Rectal smooth muscle tissue (tissue), 1 donor: ENCODE measurements around the gene CDCA8.

Experiments
- H3K27ac ChIP-seq: one replicate; pipeline ENCODE4 v1.7.0; 2013; ENCODE audit warnings: low read depth, low read length, inconsistent platforms
- H3K27me3 ChIP-seq: one replicate; pipeline ENCODE4 v1.7.0; 2013; ENCODE audit warnings: low read length; ENCODE audit not compliant: control insufficient read depth, insufficient read depth
- H3K36me3 ChIP-seq: one replicate; pipeline ENCODE4 v1.7.0; 2013; ENCODE audit warnings: low read length; ENCODE audit not compliant: control insufficient read depth, insufficient read depth
- H3K4me1 ChIP-seq: one replicate; pipeline ENCODE4 v1.7.0; 2013; ENCODE audit warnings: low read length; ENCODE audit not compliant: control insufficient read depth, insufficient read depth
- H3K4me3 ChIP-seq: one replicate; pipeline ENCODE4 v1.7.0; 2013; ENCODE audit warnings: low read length
- H3K9ac ChIP-seq: one replicate; pipeline ENCODE4 v1.7.0; 2013; ENCODE audit warnings: low read length

Gene CDCA8

DNA sequence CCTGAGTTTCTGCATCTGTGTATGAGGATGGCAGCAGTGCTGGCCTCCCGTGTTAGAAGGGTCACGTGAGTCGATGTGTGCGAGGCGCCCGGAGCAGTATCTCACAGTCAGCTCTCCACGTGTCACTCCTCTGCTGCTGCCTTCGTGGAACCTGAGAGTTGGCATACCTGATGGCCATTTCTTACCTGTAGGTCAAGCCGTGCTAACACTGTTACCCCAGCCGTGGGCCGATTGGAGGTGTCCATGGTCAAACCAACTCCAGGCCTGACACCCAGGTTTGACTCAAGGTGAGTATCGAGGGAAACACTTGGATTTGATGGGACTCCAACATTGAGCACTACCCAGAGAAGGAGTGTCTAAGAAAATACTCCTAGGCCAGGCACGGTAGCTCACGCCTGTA, 10.7 kb downstream of the CDCA8 start:
- no peaks in the 10 kb centered on the region for H3K36me3 ChIP-seq

DNA sequence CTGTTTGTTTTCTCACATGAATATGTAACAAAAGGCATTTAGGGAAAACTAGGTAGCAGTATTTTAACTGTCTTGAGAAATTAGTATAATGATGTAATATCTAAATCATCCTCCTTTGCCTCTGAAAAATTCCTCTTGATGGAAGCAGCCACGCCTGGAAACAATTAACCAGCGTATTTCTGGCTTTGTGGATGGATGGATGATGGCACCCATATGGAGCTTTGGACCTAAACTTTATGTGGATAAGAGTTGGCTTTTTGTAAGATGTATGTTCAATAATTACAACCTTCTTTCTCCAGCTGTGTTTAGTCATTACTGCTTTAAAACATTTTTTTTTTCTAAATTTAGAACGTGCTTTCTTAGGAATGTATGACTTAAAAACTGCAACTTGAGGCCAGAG, 12.7 kb downstream of the CDCA8 start:
- Histone ChIP-seq H3K27ac (no peak overlapping the region), H3K4me3 (no peak overlapping the region), H3K27me3 (no peaks in the 10 kb centered on the region), H3K36me3 (no peaks in the 10 kb centered on the region), H3K4me1 (no peaks in the 10 kb centered on the region), H3K9ac (no peak overlapping the region)

More for the DNA sequence above, 10.7 kb downstream of the CDCA8 start:
- no peak overlapping the region for H3K27ac ChIP-seq
- H3K4me3 ChIP-seq = no peak overlapping the region
- H3K9ac ChIP-seq = no peak overlapping the region
- H3K4me1 ChIP-seq = no peaks in the 10 kb centered on the region
- H3K27me3 ChIP-seq = no peaks in the 10 kb centered on the region

- Histone ChIP-seq H3K4me3 (no peak overlapping the region), H3K4me1 (no peaks in the 10 kb centered on the region), H3K9ac (no peak overlapping the region), H3K27me3 (no peaks in the 10 kb centered on the region), H3K36me3 (no peaks in the 10 kb centered on the region), H3K27ac (no peak overlapping the region)
Measured at GRCh38 chr1:37705399-37705798, 13.1 kb downstream of the CDCA8 start.

- Histone ChIP-seq H3K4me3 (no peak overlapping the region), H3K36me3 (no peaks in the 10 kb centered on the region), H3K4me1 (no peaks in the 10 kb centered on the region), H3K9ac (no peak overlapping the region), H3K27ac (no peak overlapping the region), H3K27me3 (no peaks in the 10 kb centered on the region)
Measured at GRCh38 chr1:37708471-37708870, 16.2 kb downstream of the CDCA8 start.

GRCh38 chr1:37714226-37714625, 21.9 kb downstream of the CDCA8 start:
- no peaks in the 10 kb centered on the region for H3K27me3 ChIP-seq
- H3K4me3 ChIP-seq = no peak overlapping the region
- no peak overlapping the region for H3K27ac ChIP-seq
- no peaks in the 10 kb centered on the region for H3K4me1 ChIP-seq
- no peaks in the 10 kb centered on the region for H3K36me3 ChIP-seq
- no peak overlapping the region for H3K9ac ChIP-seq

DNA sequence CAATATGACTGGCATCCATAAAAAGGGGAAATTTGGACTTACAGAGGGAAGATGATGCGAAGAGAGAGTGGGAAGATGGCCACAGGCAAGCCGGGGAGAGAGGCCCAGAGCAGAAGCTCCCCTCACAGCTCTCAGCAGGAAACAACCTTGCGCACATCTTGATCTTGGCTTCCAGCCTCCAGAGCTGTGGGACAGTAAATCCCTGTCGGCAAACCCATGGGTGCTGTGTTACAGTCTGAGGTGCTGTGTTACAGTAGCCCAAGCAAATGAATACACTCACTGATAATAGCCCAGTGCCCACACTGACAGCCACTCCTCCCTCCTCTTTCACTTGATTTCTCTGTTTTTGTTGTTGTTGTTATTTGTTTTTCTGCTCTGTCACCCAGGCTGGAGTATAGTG, 22.4 kb downstream of the CDCA8 start:
- H3K27ac ChIP-seq = no peak overlapping the region

GRCh38 chr1:37716321-37716720, 24.0 kb downstream of the CDCA8 start:
- Histone ChIP-seq H3K27ac (no peak overlapping the region), H3K36me3 (no peaks in the 10 kb centered on the region), H3K27me3 (no peaks in the 10 kb centered on the region), H3K4me3 (no peak overlapping the region), H3K4me1 (no peaks in the 10 kb centered on the region), H3K9ac (no peak overlapping the region)

More for the DNA sequence above, 22.4 kb downstream of the CDCA8 start:
- Histone ChIP-seq H3K27me3 (no peaks in the 10 kb centered on the region), H3K9ac (no peak overlapping the region), H3K4me3 (no peak overlapping the region), H3K4me1 (no peaks in the 10 kb centered on the region), H3K36me3 (no peaks in the 10 kb centered on the region)

DNA sequence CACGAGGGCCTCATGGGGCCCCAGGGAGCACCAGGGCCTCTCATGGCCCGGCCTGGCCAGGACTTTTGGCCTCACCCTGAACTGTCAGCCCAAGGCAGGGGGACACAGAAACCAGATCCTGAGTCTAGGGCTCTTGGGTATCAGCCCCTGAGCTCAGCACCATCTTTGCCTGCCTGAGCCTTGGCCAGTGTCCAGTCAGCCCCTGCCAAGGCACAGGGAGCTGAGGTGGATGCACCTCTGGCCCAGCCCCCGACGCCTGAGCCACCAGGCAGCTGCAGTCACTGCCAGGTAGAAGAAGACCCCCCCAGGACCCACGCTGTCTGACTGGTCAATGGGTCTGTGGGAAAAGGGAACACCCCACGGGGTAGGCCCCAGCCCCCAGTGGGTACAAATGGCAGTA, 25.3 kb downstream of the CDCA8 start:
- no peaks in the 10 kb centered on the region for H3K27me3 ChIP-seq
- H3K4me3 ChIP-seq = no peak overlapping the region
- H3K4me1 ChIP-seq = no peaks in the 10 kb centered on the region
- no peak overlapping the region for H3K9ac ChIP-seq
- H3K27ac ChIP-seq = no peak overlapping the region
- no peaks in the 10 kb centered on the region for H3K36me3 ChIP-seq

- Histone ChIP-seq H3K36me3 (no peaks in the 10 kb centered on the region), H3K27me3 (no peaks in the 10 kb centered on the region), H3K27ac (no peak overlapping the region), H3K9ac (no peak overlapping the region), H3K4me3 (no peak overlapping the region), H3K4me1 (no peaks in the 10 kb centered on the region)
Measured at GRCh38 chr1:37718181-37718900, 26.0 kb downstream of the CDCA8 start.

DNA sequence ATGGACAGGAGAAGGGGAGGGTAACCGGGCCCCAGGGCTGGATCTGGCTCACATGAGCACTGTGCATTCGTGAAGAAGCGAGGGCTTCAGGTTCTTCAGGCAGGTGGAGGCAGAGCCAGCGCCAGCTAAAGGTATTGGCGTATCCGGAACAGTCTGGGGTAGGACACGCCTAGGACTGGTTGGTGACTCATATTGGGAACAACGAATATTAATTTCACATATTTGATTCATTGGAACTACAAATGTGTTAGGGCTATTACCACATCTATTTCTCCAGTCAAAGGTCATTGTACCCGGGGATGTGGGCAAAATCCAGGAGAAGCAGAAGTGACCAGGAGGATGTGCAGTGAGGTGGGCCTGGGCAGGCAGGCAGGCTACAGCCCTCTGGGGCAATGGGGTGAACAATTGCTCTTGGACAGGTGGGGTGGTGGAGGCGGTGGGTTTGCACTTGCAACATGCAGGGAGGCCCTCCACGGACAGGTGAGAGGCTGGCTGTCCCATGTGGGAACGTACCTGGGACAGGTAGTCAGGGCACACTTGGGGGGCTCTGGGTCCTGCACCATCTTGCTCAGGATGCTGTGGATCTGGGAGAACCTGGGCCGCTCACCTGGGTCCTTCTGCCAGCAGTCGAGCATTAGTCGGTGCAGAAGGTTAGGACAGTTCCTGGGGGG, 26.7 kb downstream of the CDCA8 start:
- no peak overlapping the region for H3K4me3 ChIP-seq
- no peak overlapping the region for H3K27ac ChIP-seq
- no peak overlapping the region for H3K9ac ChIP-seq
- no peaks in the 10 kb centered on the region for H3K4me1 ChIP-seq
- no peaks in the 10 kb centered on the region for H3K27me3 ChIP-seq
- no peaks in the 10 kb centered on the region for H3K36me3 ChIP-seq

GRCh38 chr1:37719572-37720195, 27.4 kb downstream of the CDCA8 start:
- Histone ChIP-seq H3K4me1 (no peaks in the 10 kb centered on the region), H3K27ac (no peak overlapping the region), H3K27me3 (no peaks in the 10 kb centered on the region), H3K36me3 (no peaks in the 10 kb centered on the region), H3K9ac (no peak overlapping the region), H3K4me3 (no peak overlapping the region)

- H3K27me3 ChIP-seq = no peaks in the 10 kb centered on the region
- no peak overlapping the region for H3K27ac ChIP-seq
- no peaks in the 10 kb centered on the region for H3K4me1 ChIP-seq
- H3K36me3 ChIP-seq = no peaks in the 10 kb centered on the region
- H3K4me3 ChIP-seq = no peak overlapping the region
- H3K9ac ChIP-seq = no peak overlapping the region
Measured at GRCh38 chr1:37720231-37721130, 28.2 kb downstream of the CDCA8 start.
